ENCODE measurements around the gene CIROP.

GRCh38 chr14:23104070-23104590 lies 659 bp downstream of the CIROP start:
- no peak for TF ChIP-seq ATF3 (IDR thresholded peaks at IDR 0.05)
- TF ChIP-seq CTCF (IDR thresholded peaks at IDR 0.05; ENCODE audit: low read depth, low read length, missing input control), result no peak
- no peak for TF ChIP-seq ZBTB33 (IDR thresholded peaks at IDR 0.05)
- no peak for TF ChIP-seq TAF1 (conservative IDR thresholded peaks at IDR 0.05)
